SU-DHL-6 (cell line): ENCODE measurements around the gene BEST1.

Experiments
- CTCF ChIP-seq: fragments of 200-600 bp; sonication (generic); IDR thresholded peaks from one replicate; pipeline ENCODE4 v1.5.1; 2017; ENCODE audit warnings: antibody characterized with exemption, mild to moderate bottlenecking, low read length, moderate library complexity; ENCODE audit not compliant: insufficient read depth, poor library complexity, severe bottlenecking
- EZH2phosphoT487 ChIP-seq: fragments of 200-600 bp; sonication (generic), shearing (Covaris generic); conservative IDR thresholded peaks from 2 replicates; pipeline ENCODE4 v1.6.1; 2018; ENCODE audit warnings: mild to moderate bottlenecking, antibody characterized with exemption, low read length, moderate library complexity, mixed read lengths

DNA sequence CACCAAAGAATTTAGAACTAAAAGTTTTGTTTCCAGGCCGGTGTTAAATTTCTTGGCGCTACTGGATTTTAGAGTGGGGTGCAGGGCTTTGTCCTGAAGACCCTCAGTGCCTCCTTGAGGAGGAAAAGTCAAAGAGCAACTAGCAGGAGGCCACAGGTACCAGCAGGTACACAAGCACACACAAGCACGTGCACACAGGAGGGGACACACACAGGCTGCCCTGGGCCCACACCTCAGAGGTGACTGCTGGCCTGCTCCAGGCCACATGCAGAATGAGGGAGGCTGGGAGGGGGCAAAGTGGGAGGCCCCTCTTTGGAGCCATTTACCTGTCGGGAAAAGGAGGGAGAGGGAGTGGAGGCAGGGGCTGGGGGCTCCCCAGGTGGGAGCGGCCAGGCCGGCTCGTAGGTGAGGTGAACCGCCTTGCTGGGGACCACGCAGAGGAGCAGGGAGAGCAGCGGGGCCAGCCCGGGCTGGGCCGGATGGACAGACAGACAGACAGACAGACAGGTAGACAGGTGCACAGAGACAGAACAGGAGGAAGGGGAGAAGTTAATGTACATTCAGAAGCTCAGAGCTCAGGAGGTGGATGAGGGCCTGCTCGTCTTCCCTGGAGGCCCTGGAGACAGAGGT is 45.0 kb upstream of the BEST1 start:
- TF ChIP-seq CTCF = no peak
- TF ChIP-seq EZH2phosphoT487 = no peak
